ENCODE data around the gene ZNF804B.

DNA sequence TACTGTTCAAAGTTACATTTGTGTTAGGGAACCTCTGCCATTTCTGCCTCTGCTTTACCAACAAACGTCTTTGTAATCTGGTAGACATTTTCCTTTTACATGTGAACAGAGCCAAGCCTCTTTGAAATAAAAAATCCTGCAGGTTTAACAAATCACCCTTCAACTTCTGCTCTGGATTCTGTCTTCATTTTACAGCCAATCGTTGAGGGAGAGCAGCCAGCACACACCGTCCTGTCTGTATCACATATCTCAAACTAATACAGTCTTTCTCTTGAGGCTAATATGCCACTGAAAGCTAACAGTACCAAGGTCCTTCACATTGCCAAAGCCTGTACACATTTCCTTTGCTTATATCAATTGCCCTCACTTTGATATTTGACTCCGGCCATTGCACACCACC lies 504.6 kb downstream of the ZNF804B start:
- no peak for TF ChIP-seq EZH2 (IDR thresholded peaks at IDR 0.05)
- TF ChIP-seq, protein P1, sequence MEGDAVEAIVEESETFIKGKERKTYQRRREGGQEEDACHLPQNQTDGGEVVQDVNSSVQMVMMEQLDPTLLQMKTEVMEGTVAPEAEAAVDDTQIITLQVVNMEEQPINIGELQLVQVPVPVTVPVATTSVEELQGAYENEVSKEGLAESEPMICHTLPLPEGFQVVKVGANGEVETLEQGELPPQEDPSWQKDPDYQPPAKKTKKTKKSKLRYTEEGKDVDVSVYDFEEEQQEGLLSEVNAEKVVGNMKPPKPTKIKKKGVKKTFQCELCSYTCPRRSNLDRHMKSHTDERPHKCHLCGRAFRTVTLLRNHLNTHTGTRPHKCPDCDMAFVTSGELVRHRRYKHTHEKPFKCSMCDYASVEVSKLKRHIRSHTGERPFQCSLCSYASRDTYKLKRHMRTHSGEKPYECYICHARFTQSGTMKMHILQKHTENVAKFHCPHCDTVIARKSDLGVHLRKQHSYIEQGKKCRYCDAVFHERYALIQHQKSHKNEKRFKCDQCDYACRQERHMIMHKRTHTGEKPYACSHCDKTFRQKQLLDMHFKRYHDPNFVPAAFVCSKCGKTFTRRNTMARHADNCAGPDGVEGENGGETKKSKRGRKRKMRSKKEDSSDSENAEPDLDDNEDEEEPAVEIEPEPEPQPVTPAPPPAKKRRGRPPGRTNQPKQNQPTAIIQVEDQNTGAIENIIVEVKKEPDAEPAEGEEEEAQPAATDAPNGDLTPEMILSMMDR (IDR thresholded peaks at IDR 0.05), result no peak

Measured in neural progenitor cell (in vitro differentiated cells).